Measurements from ENCODE around the gene DBNL. TPM values are rescaled to one million over a fixed set of nuclear protein-coding genes. Genes with fewer than 3 reads are reported as not detected.

DBNL gene
- polyA plus RNA-seq, 4 donors = 64.7 to 97.5 (median 67.9) TPM

GRCh38 chr7:44104860-44105771, 60.6 kb downstream of the DBNL start:
- Histone ChIP-seq H3K4me1 (ENCODE audit: control insufficient read depth in 3 of 3, insufficient read depth in 2 of 3, low read depth in 1 of 3, low read length in 2 of 3) (no peaks in the 10 kb centered on the region), H3K4me3 (ENCODE audit: low read depth in 1 of 3, low read length in 3 of 3) (peak overlapping the region; percentile 30 to 48 (median 33)), H3K27me3 (ENCODE audit: control insufficient read depth in 3 of 3, insufficient read depth in 3 of 3, low read length in 3 of 3) (peaks cover 0 to 33% (median 4%) of the 10 kb centered on the region in 3 donors), H3K27ac (ENCODE audit: low read depth in 1 of 3, low read length in 2 of 3) (peak overlapping the region in 2 of 3 donors; percentile 28 to 59), H3K36me3 (ENCODE audit: control insufficient read depth in 3 of 3, insufficient read depth in 2 of 3, low read depth in 1 of 3, low read length in 3 of 3) (peaks cover 0 to 7% (median 2%) of the 10 kb centered on the region in 3 donors), H3K9me3 (ENCODE audit: control insufficient read depth in 2 of 2, insufficient read depth in 1 of 2, low read depth in 1 of 2, low read length in 1 of 2) (no peaks in the 10 kb centered on the region)
- WGBS, 3 donors = 30 to 54% (median 39%) methylated on average over 27 to 28 of the region's 28 CpGs
- FAIRE-seq (no peak), DNase-seq (no peak)

GRCh38 chr7:44105832-44106231, 61.3 kb downstream of the DBNL start:
- DNase-seq (no peak), FAIRE-seq (no peak)
- H3K27me3 ChIP-seq (ENCODE audit: control insufficient read depth in 3 of 3, insufficient read depth in 3 of 3, low read length in 3 of 3) = peaks cover 0 to 33% (median 4%) of the 10 kb centered on the region in 3 donors
- peak overlapping the region in 1 of 3 donors; percentile 33 for H3K27ac ChIP-seq (ENCODE audit: low read depth in 1 of 3, low read length in 2 of 3)
- H3K9me3 ChIP-seq (ENCODE audit: control insufficient read depth in 2 of 2, insufficient read depth in 1 of 2, low read depth in 1 of 2, low read length in 1 of 2) = no peaks in the 10 kb centered on the region
- WGBS, 3 donors = 73 to 87% (median 86%) methylated on average over 2 of the region's 2 CpGs
- no peaks in the 10 kb centered on the region for H3K4me1 ChIP-seq (ENCODE audit: control insufficient read depth in 3 of 3, insufficient read depth in 2 of 3, low read depth in 1 of 3, low read length in 2 of 3)
- no peak overlapping the region for H3K4me3 ChIP-seq (ENCODE audit: low read depth in 1 of 3, low read length in 3 of 3)
- H3K36me3 ChIP-seq (ENCODE audit: control insufficient read depth in 3 of 3, insufficient read depth in 2 of 3, low read depth in 1 of 3, low read length in 3 of 3) = peaks cover 0 to 10% (median 3%) of the 10 kb centered on the region in 3 donors

GRCh38 chr7:44106311-44107065, 62.0 kb downstream of the DBNL start:
- Histone ChIP-seq H3K4me1 (ENCODE audit: control insufficient read depth in 3 of 3, insufficient read depth in 2 of 3, low read depth in 1 of 3, low read length in 2 of 3) (no peaks in the 10 kb centered on the region), H3K9me3 (ENCODE audit: control insufficient read depth in 2 of 2, insufficient read depth in 1 of 2, low read depth in 1 of 2, low read length in 1 of 2) (no peaks in the 10 kb centered on the region), H3K4me3 (ENCODE audit: low read depth in 1 of 3, low read length in 3 of 3) (no peak overlapping the region), H3K27ac (ENCODE audit: low read depth in 1 of 3, low read length in 2 of 3) (no peak overlapping the region), H3K36me3 (ENCODE audit: control insufficient read depth in 3 of 3, insufficient read depth in 2 of 3, low read depth in 1 of 3, low read length in 3 of 3) (peaks cover 0 to 10% (median 3%) of the 10 kb centered on the region in 3 donors), H3K27me3 (ENCODE audit: control insufficient read depth in 3 of 3, insufficient read depth in 3 of 3, low read length in 3 of 3) (peaks cover 0 to 33% (median 4%) of the 10 kb centered on the region in 3 donors)
- 75 to 87% (median 79%) methylated on average over 9 to 10 of the region's 10 CpGs for WGBS, 3 donors
- no peak for FAIRE-seq
- DNase-seq = no peak

GRCh38 chr7:44107116-44107960, 62.8 kb downstream of the DBNL start:
- H3K27ac ChIP-seq (ENCODE audit: low read depth in 1 of 3, low read length in 2 of 3) = no peak overlapping the region
- FAIRE-seq (no peak), DNase-seq (no peak)
- H3K9me3 ChIP-seq (ENCODE audit: control insufficient read depth in 2 of 2, insufficient read depth in 1 of 2, low read depth in 1 of 2, low read length in 1 of 2) = no peaks in the 10 kb centered on the region
- peaks cover 0 to 39% (median 4%) of the 10 kb centered on the region in 3 donors for H3K27me3 ChIP-seq (ENCODE audit: control insufficient read depth in 3 of 3, insufficient read depth in 3 of 3, low read length in 3 of 3)
- H3K4me1 ChIP-seq (ENCODE audit: control insufficient read depth in 3 of 3, insufficient read depth in 2 of 3, low read depth in 1 of 3, low read length in 2 of 3) = no peaks in the 10 kb centered on the region
- peaks cover 0 to 16% (median 3%) of the 10 kb centered on the region in 3 donors for H3K36me3 ChIP-seq (ENCODE audit: control insufficient read depth in 3 of 3, insufficient read depth in 2 of 3, low read depth in 1 of 3, low read length in 3 of 3)
- H3K4me3 ChIP-seq (ENCODE audit: low read depth in 1 of 3, low read length in 3 of 3) = no peak overlapping the region
- 89 to 92% (median 90%) methylated on average over 18 of the region's 18 CpGs for WGBS, 3 donors

- Histone ChIP-seq H3K4me3 (ENCODE audit: low read depth in 1 of 3, low read length in 3 of 3) (no peak overlapping the region), H3K27ac (ENCODE audit: low read depth in 1 of 3, low read length in 2 of 3) (no peak overlapping the region), H3K9me3 (ENCODE audit: control insufficient read depth in 2 of 2, insufficient read depth in 1 of 2, low read depth in 1 of 2, low read length in 1 of 2) (no peaks in the 10 kb centered on the region), H3K27me3 (ENCODE audit: control insufficient read depth in 3 of 3, insufficient read depth in 3 of 3, low read length in 3 of 3) (peaks cover 0 to 39% (median 4%) of the 10 kb centered on the region in 3 donors), H3K4me1 (ENCODE audit: control insufficient read depth in 3 of 3, insufficient read depth in 2 of 3, low read depth in 1 of 3, low read length in 2 of 3) (peaks cover 0 to 2% (median 0%) of the 10 kb centered on the region in 3 donors), H3K36me3 (ENCODE audit: control insufficient read depth in 3 of 3, insufficient read depth in 2 of 3, low read depth in 1 of 3, low read length in 3 of 3) (peaks cover 0 to 21% (median 3%) of the 10 kb centered on the region in 3 donors)
- FAIRE-seq = no peak
- no peak for DNase-seq
- 82 to 85% (median 85%) methylated on average over 21 of the region's 21 CpGs for WGBS, 3 donors
Observed at GRCh38 chr7:44107961-44108767, 63.7 kb downstream of the DBNL start.

GRCh38 chr7:44108768-44109750, 64.6 kb downstream of the DBNL start:
- WGBS, 3 donors = 86 to 87% (median 86%) methylated on average over 17 to 21 of the region's 21 CpGs
- Histone ChIP-seq H3K4me3 (ENCODE audit: low read depth in 1 of 3, low read length in 3 of 3) (no peak overlapping the region), H3K27ac (ENCODE audit: low read depth in 1 of 3, low read length in 2 of 3) (no peak overlapping the region), H3K9me3 (ENCODE audit: control insufficient read depth in 2 of 2, insufficient read depth in 1 of 2, low read depth in 1 of 2, low read length in 1 of 2) (no peaks in the 10 kb centered on the region), H3K36me3 (ENCODE audit: control insufficient read depth in 3 of 3, insufficient read depth in 2 of 3, low read depth in 1 of 3, low read length in 3 of 3) (peaks cover 0 to 27% (median 3%) of the 10 kb centered on the region in 3 donors), H3K4me1 (ENCODE audit: control insufficient read depth in 3 of 3, insufficient read depth in 2 of 3, low read depth in 1 of 3, low read length in 2 of 3) (peaks cover 0 to 3% (median 0%) of the 10 kb centered on the region in 3 donors), H3K27me3 (ENCODE audit: control insufficient read depth in 3 of 3, insufficient read depth in 3 of 3, low read length in 3 of 3) (peaks cover 0 to 32% (median 4%) of the 10 kb centered on the region in 3 donors)
- DNase-seq = no peak
- no peak for FAIRE-seq

- peaks cover 0 to 36% (median 3%) of the 10 kb centered on the region in 3 donors for H3K36me3 ChIP-seq (ENCODE audit: control insufficient read depth in 3 of 3, insufficient read depth in 2 of 3, low read depth in 1 of 3, low read length in 3 of 3)
- H3K27me3 ChIP-seq (ENCODE audit: control insufficient read depth in 3 of 3, insufficient read depth in 3 of 3, low read length in 3 of 3) = peaks cover 0 to 25% (median 4%) of the 10 kb centered on the region in 3 donors
- 89 to 94% (median 91%) methylated on average over 13 to 18 of the region's 18 CpGs for WGBS, 3 donors
- H3K27ac ChIP-seq (ENCODE audit: low read depth in 1 of 3, low read length in 2 of 3) = no peak overlapping the region
- DNase-seq (no peak), FAIRE-seq (no peak)
- H3K9me3 ChIP-seq (ENCODE audit: control insufficient read depth in 2 of 2, insufficient read depth in 1 of 2, low read depth in 1 of 2, low read length in 1 of 2) = no peaks in the 10 kb centered on the region
- peaks cover 0 to 3% (median 0%) of the 10 kb centered on the region in 3 donors for H3K4me1 ChIP-seq (ENCODE audit: control insufficient read depth in 3 of 3, insufficient read depth in 2 of 3, low read depth in 1 of 3, low read length in 2 of 3)
- H3K4me3 ChIP-seq (ENCODE audit: low read depth in 1 of 3, low read length in 3 of 3) = no peak overlapping the region
Observed at GRCh38 chr7:44109991-44110390, 65.5 kb downstream of the DBNL start.
